ENCODE measurements around the gene RPUSD1.

The RPUSD1 gene

DNA sequence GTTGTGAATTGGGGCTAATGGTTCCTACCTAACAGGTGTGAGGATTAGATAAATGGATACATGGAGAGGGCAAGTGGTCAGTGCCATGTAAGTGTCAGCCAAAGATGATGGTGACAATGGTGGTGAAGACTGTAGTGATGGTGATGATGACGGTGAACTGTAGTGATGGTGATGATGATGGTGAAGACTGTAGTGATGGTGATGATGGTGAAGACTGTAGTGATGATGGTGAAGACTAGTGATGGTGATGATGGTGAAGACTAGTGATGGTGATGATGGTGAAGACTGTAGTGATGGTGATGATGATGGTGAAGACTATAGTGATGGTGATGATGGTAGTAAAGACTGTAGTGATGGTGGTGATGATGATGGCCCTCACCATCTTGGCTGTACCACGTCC lies 30.4 kb upstream of the RPUSD1 start:
- no peak for FAIRE-seq

DNA sequence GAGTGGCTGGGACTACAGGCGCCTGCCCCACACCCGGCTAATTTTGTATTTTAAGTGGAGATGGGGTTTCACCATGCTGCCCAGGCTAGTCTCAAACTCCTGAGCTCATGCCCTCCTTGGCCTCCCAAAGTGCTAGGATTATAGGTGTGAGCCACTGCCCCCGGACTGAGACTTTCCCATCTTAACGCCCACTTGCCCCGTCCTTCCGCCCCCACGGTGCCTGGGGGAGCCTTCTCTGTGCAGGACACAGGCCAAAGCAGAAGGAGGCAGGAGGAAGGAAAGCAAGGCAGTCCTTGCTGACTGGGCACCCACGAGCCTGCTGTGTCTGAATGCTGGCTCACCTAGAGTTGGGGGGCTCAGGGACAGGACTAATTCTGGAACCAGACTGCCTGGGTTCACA lies 30.0 kb upstream of the RPUSD1 start:
- FAIRE-seq, result no peak

DNA sequence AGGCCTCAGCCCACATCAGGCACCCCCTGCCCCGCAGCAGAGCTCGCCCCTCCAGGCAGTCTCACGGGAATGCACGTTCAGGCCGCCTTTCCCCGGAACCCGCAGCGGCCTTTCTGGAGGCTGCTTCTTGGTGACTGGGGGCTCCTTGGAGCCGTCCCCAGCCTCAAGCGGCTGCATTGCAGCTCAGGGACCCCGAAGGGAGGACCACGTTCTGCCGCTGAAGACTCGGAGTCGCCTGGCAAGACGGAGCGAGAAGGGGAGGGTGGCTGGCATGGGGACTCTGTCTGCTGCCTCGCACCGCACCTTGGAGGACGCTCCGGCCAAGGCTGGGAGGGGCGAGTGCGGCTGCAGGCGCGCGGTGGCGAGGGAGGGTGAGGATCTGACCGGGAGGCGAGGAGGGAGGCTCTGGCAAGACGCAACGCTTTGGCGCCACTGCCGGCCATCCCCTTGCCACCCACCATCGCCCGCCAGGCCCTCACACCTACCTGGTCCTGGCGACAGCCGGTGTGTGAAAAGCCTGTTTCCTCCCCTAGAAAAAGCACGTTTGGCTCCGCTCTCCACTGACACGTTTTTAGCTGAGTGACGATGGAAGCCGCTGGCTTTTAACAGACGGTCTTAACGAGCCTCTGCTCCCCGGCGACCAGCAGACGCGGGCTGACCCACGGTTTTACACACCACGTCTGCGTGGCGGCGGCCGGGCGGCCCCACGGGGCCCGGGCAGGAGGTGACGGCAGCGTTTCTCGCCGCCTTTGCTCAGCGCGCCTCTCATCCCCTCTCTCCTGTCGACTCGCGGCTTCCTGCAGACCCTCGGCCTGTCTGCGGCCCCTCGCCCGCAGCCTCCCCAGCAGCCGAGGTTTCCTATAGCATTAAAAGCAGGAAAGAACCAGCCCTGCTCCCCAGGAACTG lies 29.1 kb upstream of the RPUSD1 start:
- FAIRE-seq, result no peak

DNA sequence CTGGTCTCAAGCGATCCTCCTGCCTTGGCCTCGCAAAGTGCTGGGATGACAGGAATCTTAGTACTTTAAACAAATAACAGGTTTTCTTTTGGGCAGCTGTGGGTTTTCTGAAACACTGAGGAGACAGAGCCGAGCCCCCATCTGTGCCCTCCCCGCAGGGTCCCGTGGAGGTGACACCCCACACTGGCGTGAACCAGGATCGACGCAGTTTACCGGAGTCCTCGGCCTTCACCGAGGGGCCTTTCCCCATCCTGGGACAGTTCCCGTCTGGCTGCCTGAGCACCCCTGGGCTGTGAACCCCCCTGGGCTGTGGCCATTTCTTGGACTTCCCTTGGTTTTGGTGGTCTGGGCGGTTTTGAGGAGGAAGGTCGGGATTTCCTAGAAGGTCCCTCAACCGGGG lies 27.7 kb upstream of the RPUSD1 start:
- no peak for FAIRE-seq

DNA sequence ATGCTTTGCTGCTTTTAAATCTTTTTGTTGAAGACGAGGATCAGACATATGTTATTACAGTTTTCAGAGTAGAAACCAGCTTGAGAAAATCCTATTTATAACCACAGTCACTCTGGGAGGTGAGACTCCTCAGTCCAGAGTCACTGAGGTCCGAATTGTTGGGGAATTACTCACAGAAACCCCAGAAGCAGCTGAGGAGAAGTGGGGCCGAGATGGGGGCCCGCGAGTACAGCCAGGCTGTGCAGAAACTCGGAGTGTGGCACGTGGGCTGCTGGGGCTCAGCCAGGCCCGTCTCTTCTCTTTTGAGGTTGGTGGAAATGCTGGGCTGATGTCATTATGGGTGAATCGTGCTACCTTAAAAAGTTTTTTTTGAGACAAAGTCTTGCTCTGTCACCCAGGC lies 26.8 kb upstream of the RPUSD1 start:
- no peak for FAIRE-seq

DNA sequence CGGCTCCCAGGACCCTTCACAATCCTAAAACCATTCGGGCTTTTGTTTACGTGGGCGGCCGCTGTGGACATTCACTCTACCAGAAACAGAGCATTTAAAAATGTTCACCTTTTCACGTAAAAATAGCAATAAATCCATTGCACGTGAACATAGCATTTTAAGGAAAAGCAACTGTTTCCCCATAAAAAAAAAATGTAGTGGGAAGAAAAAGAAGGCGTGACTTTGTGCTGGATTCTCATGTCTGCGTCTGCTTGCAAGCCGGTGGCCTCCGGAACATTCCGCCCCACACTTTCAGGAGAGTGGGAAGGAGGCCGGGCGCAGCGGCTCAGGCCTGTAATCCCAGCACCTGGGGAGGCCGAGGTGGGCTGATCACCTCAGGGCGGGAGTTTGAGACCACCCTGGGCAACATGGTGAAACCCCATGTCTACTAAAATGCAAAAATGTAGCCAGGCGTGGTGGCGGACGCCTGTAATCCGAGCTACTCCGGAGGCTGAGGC lies 25.8 kb upstream of the RPUSD1 start:
- FAIRE-seq, result no peak

DNA sequence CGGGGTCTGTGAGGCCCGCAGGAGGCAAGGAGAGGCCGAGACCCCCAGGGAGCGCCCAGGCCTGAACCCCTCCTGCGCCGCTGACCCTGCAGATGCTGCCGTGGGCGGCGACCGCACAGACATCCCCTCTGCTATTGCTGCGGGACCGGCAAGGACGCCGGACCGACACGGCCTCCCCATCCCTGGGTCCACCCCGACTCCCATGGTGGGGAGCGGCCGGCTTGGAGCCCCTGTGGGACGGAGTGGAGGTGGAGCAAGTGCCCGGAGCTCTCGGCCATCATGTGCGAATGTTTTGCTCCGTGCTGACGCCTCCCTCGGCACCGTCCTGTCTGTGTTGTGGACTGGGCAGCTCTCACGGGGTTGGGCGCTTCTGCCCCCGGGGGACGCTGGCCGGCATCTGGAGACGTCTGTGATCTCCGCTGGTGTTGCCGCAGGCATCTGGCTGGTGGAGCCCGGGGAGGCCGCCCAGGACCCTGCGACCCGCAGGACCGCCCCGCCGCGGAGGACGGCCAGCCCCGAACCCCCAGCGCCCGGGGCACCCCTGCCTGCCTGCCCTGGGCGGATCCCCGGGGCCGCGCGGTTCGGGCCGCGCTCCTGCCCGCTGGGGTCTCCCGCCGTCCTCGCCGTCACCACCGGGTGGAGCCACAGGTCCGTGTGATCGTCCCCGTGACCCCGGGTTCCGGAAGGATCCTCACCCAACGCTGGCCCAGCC lies 25.2 kb upstream of the RPUSD1 start:
- no peak for FAIRE-seq

DNA sequence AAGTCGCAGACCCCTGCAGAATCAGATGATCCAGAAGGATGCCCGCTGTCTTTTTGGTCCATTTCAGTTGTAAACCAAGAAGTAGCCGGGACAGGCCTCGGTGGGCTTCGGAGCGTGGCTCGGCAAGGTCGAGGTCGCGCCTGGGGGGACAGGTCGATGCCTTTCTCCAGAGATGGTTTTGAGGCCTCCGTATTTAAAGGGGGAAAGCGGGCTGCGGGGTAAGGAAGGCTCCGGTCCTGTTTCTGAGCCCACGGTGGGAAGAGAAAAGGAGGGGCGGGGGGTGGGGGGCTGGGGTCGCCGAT lies 19.9 kb upstream of the RPUSD1 start:
- no peak for FAIRE-seq

DNA sequence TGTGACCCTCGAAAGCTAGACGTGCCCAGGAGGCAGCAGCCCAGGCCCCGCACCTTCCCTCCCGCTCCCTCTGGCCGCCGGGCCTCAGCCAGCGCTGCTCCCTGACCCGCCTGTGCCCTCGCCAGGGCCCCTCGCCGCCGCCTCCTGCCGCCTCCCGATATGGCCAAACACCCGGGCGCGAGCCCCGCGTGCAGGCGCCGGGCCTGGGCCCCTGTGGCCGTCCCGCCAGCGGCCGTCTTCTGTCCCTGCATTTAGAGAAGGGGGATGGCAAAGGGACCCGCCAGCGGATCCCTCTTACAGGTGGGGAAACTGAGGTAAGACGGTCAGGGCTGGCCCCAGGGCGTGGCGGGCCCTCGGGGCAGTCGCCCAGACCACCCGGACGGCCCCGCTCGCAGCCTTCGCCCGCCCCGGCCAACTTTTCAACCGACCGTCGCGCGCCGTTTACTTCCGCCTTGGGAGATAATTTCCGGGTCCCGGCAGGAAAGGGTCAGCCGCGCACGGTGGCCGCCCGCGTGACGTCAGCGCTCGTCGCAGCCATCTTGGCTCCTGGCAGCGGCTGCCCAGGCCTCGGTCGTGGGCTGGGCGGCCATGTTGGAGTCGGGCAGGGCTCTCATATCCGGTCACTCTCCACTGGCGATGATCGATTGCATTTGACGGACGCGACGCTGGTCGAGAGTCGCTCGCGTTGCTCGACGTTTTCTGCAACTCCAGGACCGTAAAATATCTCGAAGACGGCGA lies 19.3 kb upstream of the RPUSD1 start:
- FAIRE-seq, result peak; percentile 40

DNA sequence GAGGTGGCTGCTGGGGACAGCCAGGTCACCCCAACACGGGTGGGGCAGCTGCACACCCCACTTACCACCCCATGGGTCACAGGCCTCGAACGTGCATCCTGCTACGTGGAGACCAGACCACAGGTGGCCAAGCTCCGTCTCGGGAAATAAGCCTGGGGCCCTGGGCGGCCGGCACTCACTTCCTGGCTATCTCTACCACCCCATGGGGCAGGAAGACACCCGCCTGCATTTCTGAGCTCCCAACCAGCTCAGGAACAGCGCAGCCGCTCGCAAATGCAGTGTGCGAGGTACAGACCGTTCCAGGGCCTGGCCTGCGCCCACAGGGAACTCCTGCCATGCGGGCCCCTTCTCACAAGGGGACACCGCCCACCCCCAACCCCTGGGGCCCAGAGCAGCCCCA lies 17.3 kb upstream of the RPUSD1 start:
- FAIRE-seq, result no peak

DNA sequence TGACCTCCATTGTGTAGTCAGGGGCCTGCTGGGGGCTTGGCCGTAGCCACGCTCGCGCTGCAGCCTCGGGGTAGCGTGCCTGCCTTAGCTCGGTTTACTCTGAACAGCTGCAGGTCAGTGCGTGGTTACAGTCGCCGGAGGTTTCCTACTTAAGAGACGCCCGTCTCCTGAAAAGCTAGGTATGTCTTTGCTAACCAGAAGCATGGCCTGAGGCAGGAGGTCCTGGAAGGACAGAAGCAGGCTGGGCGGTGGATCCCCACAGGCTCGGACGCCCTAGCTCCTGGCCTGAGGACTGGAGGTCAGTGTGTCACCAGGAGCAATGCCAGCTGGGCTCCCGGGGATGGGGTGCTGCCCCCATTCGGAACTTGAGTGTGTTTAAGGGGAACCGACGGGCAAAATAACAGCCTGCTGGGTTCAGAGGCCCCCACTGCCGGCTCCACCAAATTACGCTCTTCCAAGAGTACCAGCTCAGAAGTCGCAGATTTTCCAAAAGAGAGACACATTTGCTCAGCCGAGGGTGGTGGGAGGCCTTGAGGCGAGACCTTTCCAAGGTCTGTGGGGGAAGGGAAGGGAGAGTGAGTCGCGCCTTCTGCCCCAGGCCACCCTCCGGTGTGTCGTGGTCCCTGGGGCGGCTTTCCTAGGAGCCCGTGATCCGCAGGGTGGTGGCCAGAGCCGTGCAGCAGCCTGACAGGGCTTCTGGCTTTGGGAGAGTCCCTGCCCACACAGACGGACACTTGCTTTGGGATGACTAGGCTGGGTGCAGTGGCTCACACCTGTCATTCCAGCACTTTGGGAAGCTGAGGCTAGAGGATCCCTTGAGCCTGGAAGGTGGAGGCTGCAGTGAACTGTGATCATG lies 16.2 kb upstream of the RPUSD1 start:
- no peak for FAIRE-seq

DNA sequence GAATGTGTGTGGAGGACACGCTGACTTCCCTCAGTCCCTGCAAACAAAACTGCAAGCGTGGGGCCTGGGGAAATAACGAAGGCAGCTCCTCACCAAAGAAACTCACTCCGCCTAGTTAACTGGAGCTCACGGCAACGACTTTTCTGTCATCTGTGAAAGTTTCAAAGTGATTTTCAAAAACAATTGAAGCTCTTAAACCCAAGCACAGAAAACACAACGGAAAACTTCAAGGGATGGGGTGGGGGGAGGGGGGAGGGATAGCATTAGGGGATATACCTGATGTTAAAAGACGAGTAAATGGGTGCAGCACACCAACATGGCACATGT lies 15.5 kb upstream of the RPUSD1 start:
- no peak for FAIRE-seq

DNA sequence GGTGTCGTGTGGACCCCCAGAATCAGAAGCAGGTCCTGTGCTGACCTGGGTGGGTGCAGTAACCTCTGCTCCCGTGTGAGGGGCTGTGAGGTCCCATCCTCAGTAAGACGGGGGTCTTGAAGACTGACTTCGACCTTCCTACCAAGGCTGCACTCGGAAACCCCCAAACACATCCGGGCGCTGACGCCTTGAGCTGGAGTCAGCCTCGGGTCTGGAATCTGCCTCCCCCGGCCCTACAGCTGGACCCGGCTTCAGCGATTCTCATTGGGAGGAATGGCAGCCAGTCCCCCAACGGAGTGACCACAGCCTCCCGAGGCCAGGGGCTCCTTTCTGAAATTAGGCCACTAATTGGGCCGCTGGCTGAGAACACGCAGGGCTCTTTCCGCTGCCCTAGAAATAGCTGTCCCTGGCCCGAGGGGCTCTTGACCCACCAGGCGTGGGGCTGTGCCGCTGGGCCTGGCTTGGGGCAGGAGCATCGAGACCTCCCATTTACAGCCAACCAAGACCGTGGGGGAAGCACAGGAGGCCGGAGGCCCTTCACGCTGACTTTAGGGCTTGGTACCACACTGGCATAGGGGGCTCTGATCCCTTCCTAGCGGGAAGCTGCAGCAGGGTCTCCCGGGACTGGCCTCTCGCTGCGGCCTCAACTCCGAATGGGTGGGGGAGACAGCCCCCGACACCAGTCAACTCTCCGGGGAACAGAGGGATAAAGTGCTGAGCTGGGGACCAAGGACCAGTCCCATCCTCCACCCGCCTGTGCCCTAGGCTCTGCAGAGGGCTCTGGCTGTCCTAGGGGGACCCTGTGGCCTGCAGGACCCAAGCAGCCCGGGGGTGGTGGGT lies 15.0 kb upstream of the RPUSD1 start:
- no peak for FAIRE-seq

DNA sequence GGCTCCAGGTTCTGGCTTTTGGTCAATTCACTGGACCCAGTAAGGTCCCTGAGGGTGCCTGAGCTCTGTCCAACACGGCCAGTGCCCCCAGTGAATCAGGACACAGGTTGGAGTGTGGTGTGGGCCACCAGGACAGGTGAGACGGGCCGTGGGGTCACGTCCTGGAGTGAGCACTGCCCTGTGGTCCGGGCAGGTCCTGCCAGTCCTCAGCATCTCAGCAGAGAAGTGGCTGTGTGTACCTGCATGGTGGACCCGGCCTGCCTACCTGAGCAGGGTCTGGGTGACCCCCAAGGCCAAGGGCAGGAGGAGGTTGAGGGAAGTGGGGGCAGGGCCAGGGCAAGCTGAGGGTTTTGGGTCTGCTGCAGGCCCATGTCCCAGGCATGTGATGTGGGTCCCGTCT lies 14.3 kb upstream of the RPUSD1 start:
- FAIRE-seq, result no peak

DNA sequence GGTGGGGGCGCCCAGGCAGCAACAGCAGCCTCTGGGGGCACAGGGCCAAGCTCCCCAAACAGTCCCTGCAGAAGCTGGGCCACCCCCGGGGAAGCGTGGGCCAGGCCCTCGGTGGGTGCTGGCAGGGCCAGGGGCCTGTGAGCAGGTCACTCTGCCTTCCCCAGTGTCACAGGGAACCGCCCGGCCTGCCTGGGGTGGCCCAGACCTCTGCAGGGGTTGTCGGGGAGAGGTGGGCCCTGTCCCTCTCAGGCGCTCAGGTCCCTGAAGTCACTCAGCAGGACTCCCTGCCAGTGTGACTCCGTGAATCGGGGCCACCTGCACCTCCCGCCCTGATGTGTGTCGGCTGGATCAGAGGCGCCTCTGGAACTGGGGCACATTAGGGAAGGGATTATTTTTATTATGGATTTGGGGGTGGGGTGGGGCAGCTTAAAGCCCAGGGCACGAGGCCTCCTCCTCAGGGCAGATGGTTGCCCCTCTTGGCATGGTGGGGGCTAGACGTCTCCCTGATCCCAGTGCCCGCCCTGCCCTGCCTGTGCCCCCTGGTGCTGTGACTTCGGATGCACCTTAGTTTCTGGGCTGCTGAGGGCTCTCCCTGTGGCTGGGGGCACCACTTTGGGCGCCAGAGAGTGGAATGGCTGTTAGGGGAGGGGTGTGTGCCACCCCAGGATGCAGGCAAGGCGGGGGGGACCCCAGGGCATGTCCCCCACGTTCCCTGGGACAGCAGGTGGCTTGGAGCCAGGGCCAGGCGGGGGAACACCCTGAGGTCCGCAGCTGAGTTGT lies 13.6 kb upstream of the RPUSD1 start:
- FAIRE-seq, result no peak

DNA sequence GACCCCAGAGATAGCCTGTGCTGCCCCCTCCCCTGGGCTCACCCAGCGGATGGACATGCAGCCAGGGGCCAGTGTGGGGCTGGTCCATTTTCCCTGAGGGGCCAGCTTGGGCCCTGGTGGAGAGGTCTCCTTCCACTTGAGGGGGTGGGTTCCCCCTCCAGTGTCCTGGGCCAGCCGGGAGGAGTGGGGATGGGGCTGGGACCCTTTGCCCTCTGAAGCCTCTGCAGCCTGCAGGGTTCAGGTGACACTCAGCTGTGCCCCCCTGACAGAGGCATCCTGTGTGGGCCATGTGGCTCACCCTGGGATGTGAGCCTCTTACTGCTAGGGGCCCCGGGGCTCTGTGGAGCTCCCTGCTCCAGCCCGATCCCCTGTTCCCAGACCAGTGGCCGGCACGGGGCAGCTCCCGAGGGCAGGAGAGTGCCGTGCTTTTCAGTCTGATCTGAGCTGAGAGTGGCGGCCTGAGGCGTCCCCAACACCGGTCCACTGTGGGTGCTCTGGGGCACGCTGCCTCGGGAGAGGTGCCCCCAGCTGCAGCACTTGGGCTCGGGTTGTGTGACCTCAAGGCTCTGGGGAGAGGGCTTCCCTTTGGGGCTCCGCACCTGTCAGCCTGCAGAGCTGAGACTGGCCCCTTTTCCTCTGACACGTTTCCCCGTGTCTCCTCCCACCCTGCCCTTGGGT lies 12.8 kb upstream of the RPUSD1 start:
- no peak for FAIRE-seq

DNA sequence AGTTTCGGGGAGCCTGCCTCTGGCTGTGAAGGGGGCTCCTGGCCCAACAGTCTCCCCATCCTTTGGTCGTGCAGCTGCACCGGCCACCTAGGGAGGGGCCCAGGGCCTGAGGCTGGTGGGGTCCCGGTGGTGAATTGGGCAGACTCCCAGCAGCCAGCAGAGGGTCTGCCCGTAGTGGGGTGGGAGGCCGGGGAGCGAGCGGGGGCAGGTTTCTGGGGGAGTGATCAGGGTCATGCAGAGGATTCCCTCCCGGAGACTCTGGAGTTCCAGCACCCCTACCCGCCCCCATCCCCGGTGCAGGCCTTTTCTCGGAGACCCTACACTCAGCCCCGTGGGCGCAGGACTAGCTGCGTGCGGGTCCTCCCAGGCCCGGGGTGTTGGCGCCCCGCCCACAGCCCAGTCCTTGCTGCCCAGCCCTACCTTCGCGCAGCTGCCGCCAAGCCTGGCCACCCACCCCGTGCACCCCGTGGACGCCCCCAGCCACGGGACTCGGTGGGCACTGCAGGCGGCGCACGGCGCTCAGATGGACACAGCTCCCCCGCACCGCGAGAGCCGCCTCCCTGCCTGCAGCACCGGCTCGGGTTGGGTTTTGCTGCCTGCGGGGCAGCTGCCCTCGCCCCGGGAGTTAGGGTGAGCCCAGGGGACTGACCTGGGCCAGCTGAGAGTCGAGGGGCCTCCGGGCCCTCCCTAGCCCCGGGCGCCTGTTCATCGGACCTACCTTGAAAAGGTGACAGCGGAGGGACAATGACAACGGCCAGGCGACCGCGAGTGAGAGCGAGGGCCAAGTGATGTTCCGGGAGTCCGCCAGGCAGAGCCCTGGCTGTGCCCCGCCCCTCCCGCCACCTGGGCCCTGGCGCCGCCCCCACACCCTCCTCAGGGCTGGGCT lies 12.0 kb upstream of the RPUSD1 start, which contains the start of gene GNG13:
TSS of gene GNG13 (minus strand) at position 787 of the 886 bp plus-strand sequence. CDS start 1,657 bp downstream, outside the sequence.
- FAIRE-seq, result no peak

DNA sequence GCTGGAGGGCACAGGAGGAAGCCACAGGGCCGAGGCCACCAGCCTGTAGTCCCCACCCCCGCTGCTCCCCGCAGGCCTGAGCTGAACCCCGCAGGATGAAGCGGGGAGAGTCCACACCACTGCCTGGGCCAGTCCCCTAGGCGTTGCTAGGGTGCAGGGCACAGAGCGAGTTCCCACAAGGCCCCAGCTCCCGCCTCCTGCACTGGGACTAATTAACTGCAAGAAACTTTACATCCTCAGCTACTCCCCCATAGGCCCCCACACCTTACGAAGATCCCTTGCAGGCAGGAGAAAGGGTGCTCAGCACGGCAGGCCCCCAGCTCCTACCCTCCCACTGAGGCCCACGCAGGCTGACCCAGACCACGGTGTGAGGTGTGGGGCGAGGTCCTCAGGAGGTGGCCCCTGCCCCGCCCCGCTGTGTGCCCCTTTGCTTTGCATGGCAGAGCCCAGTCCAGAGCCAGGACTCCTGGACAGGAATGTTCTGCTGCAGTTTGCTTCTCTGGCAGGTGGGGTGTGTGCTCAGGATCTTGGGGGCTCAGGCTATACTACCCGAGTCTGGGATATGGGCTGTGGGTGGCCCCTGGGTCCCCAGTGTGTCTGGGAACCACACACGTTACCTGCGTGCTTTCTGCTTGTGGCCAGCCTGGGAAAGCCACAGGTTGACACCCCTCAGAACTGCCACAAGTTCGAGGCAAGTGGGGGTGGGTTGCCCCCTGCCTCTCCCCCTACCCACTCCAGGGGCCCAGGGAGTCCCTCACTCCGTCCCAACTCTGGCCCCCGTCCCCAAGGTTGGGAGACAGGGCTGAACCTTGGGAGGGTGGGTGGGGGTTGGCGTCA lies 11.1 kb upstream of the RPUSD1 start:
- FAIRE-seq, result no peak

All from G401.6 (cell line).